Stimulated activated CD4-positive, alpha-beta T cell treated with anti-CD3 and anti-CD28 coated beads, TNF-alpha, amount 100 ng/mL, for 24 hours (primary cell): ENCODE data around the gene PNMA8C.
"Not testable (repeated sequence)": the region's sequence is repeated elsewhere in the genome, so short reads cannot be mapped to it uniquely, and the experiment has no call there.

Source experiments
- DNase-seq, 3 experiments: peaks; one replicate each; pipeline ENCODE4 v3.0.0-alpha.2; 2020; ENCODE audit warnings: low read depth in 3 of 3

PNMA8C gene

DNA sequence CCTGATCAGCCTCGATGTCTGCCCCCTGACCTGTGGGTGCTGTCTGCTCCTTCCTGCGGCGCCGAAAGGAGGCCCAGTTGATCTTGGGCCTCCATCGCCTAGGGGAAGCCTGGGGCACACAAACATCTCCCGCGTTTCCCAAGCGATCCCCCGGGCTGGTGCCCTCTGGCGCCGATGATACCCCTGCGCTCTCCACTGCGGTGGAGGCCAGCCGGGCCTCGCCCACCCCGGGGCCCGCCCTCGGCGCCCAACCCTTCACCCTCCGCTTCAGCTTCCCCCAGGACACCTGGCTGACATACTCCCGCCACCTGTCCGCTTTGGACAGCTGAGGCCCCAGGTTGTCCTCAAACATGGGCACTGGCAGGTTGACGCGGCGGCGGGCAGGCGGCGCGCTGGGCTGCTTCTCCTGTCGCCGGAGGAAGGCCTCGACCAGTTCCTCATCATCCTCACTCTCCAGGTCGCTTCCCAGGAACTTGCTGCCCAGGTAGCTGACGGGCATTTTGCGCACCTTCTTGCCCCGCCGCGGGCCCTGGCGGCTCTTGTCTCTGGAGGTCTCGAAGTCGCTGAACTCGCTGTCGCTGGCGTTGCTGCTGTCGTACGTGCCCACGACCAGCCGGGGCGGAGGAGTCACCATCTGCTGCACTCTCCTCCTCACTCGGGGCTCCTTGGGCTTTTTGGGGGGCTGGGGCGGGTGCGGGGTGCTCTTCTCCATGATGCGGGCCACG lies 16.6 kb downstream of the PNMA8C start:
- no peak for DNase-seq

DNA sequence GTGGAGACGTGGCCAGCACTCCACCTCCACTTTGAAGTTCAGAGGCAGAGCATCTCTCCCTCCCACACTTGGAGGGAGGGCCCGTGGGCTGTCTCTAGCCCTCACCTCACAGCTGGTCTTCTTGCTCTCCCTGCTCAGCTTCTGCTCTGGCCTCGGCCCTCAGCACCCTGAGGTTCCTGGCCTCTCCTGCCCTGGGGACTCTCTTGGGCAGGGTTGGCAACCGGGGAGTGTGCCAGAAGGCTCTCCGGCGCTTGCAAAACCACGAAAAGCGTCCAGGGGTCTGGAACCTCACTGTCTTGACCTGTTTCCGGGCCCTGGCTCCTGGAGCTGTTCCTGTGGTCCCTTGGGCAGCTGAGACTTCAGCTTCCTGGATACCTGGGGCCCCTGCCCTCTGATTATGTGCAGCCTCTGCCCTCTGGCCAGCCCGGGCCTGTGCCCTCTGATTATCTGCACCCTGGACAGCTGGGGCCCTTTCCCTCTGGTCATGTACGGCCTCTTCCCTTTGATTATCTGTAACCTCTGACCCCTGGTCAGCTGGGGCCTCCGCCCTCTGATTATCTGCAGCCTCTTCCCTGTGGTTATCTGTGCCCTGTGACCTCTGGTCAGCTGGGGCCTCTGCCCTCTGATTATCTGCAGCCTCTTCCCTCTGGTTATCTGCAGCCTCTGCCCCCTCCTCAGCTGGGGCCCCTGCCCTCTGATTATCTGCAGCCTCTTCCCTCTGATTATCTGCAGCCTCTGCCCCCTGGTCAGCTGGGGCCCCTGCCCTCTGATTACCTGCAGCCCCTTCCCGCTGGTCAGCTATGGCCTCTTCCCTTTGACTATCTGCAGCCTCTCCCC lies 17.4 kb downstream of the PNMA8C start:
- DNase-seq: no peak

DNA sequence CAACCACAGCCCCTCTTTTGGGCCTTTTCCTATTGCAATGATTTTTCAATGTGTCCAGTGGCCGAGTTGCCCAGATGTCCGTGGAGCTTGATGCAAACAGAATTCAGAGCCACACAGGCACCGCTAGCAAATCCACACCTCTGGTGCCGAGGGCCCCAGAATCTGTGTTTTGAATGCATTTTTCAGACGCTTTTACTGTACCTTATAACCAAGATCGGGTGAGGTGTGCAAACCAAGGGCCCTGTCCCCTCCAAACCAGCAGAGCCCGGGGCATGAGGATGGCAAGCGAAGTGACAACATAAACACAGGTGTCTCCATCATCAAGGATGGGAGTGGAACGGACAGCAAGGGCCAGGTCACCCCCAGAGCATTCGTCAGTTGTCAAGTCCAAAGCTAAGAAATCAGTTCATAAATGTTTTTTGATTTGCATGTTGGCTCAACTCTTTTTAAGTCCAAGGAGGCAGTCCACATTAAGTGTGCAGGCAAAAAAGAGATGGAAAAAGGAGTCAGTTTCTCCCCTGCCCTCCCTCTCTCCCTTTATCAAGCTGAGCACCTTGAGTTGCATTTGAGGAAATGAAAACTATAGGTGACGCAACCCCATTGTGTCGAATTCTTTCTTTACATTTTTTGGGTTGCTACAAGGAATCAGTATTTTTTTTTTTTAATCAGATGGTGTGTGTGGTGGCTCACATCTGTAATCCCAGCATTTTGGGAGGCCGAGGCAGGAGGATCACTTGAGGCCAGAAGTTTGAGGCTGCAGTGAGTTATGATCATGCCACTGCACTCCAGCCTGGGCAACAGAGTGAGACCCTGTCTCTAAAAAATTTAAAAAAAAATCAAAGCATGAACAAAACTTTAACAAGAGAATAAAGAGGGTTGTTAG lies 18.3 kb downstream of the PNMA8C start:
- DNase-seq: no peak

GRCh38 chr19:46409191-46409590 lies 19.5 kb downstream of the PNMA8C start:
- no peak for DNase-seq

DNA sequence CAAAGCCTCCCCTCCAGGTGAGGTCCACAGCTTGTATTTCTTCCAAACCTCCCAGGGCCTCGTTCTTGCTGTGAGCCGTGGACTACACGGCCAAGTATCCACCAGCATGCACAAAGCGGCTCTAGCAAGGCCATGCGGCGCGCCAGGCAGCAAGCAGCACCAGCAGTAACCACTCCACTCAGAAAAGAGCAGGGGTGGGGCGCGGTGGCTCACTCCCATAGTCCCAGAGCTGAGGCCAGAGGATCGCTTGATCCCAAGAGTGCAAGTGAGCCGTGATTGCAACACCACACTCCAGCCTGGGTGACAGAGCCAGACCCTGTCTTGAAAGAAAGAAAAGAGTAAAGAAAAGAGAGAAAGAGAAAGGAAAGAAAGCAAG lies 20.1 kb downstream of the PNMA8C start:
- no peak for DNase-seq

DNA sequence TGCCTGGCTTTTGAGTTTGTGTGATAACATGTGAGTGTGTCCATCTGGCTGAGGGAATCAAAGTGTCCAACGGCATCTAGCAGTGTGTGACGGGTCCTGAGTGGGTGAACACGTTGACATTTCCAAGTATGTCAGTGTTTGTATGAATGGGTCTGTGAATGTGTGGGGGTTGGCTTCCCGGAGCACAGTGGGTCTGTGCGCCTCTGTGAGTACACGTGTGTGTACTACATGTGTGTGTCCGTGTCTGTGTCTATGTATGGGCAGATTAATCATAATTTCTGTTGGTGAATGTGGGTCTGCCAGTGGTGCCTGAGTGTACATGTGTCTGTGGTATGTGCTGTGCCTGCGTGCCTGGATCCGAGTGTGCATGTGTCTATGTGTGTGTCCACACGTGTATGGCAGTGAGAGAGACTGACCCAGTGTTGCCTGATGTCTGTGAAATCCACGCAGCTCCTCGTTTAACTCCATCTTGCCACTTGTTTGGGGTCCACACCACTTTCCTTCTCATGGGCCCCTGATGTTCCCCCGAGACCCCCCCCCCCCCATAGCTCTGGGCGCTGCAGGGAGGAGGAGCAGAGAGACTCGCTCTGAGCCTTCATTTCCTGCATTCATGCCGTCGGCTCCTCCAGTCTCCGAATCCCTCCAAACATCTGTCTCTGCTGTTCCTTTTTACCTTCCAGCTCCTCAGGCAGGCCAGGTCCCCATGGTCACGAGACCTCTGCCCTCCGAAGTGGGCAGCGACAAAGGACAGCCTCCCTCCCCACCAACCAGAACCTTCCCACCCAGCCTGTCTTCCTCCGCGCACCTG lies 20.7 kb downstream of the PNMA8C start:
- no peak for DNase-seq

- DNase-seq: no peak
Observed at GRCh38 chr19:46406976-46407375, 21.8 kb downstream of the PNMA8C start.

DNA sequence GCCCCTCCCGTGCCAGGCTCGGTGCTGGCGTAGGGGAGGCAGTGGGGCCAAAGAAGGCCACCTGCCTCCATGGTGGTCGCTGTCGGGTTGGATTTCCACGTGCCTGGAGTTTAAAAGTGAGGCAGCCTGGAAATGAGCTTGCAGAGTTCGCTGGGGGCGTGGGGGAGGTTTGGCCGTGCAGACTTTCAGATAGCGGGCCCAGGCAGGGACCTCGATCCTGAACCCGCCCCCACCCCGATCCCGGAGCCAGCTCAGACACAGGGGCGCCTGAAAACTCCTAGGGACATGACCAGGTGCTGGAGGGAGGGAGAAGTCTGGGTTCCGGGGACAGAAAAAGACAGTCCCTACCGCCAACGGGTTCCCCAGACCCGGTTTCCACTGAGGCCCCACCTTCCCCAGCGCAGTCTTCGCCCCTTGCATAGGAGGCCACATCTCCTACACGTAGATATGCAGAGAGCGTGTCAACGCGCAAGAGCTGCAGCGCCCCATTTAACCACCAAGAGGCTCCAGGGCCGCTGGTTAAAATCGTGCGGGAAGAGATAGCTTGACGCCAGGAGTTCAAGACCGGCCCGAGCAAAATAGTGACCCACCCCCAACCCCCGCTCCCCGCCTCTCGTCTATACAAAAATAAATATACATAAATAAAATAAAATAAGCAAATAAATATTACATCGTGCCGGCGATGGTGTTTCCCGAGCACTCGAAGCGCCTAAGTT lies 23.8 kb downstream of the PNMA8C start:
- DNase-seq: no peak

DNA sequence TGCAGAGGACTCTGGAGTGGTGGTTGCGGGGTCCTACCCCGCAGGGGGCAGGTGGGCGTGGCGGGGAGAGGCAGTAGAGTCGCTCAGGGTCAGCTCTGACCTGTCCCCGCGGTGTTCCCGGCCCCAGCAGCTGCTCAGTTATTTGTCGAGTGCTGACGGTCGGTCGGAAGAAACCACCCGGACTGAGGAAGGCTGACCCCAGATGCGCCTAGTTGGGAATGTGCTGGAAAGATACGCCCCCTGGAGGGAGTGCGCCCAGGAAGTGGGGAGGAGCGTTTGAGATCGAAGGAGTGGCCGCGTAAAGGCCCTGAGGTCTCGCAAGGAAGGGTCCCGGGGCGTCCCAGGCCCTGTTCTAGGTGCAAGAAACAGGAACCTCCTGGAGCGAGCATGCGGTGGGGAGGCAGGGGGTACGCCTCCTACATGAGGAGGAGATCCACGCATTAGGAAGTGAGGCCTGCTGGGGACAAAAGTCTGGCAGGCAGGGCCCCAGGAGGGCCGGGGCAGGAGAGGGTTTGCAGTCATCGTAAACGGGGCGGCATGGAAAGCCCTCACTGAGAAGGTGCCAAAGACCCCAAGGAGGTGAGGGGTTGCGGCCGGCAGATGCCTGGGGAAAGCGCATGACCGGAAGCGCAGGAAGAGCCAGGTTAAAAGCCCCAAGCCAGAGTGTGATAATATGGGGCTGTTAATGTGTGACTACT lies 24.5 kb downstream of the PNMA8C start:
- no peak for DNase-seq

- no peak for DNase-seq
Observed at GRCh38 chr19:46402725-46403124, 26.0 kb downstream of the PNMA8C start.

DNA sequence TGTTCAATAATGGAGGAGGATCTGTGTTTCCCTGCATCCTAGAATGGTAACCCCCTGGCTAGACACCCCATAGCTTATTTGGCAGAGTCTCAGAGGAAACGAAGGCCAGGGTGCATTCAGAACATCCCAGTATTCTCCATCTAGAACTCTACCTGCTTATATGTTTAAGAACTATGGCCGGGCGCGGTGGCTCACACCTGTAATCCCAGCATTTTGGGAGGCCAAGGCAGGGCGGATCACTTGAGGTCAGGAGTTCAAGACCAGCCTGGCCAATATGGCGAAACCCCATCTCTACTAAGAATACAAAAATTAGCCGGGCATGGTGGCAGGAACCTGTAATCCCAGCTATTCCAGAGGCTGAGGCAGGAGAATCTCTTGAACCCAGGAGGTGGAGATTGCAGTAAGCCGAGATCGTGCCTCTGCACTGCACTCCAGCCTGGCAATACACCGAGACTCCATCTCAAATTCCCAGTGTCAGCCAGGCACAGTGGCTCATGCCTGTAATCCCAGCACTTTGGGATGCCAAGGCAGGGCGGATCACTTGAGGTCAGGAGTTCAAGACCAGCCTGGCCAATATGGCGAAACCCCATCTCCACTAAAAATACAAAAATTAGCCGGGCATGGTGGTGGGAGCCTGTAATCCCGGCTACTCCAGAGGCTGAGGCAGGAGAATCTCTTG lies 30.8 kb downstream of the PNMA8C start:
- not testable (repeated sequence) for DNase-seq

DNA sequence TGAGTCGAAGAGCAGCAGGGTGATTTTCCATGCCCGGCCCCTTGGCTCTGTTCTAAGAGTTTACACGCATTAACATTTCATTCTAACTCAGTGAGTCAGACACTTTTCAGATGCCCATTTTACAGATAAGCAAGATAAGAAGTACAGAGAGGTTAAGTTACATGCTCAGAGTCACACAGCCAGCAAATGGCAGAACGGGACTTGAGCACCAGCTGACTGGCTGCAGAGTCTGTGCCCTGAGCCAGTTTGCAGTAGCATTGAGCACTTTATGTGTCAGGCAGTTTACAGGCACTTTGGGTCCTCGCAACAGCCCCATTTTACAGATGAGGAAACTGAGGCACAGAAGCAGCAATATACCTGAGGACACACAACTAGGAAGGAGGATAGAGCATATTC lies 34.3 kb downstream of the PNMA8C start:
- DNase-seq: no peak

DNA sequence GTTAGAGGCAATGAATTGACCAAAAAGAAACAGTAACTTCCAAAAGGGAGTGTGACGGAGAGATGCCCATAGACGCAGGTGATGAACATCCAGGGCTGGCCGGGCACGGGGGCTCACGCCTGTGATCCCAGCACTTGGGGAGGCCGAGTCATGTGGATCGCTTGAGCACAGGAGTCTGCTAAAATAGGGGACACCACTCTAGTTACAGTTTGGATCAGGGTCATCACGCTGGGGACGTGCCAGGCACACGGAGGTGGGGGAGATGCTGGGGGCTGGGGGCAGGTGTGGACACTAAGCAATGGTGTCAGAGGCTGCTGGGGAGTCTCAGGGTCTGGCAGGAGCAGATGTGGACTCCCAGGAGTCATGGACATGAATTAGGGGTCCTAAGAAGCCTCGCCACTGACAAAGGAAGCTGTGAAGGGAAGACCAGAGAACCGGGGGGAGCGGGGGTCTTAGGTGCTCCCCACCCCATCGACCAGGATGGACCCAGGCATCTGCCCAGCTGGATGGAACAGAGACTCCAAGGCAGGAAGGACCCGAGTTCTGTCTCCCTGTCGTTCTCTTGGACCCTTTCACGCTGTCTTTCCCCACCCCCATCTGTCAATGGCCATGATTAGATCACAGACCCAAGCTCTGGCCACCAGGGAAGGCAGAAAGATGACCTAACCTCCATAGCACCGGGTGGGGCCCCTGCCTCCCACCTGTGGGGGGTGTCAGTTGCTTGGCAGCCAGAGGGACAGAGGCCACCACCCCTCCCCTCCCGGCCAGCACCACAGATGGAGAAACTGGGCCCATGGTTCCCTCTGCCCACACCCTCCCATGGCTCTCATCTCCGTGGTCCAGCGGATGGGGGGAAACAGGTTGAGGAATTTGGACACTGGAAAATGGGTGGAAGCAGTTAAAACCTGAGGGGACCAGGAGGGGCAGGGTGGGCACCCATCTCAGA lies 35.0 kb downstream of the PNMA8C start:
- DNase-seq: no peak

GRCh38 chr19:46392837-46393236 lies 35.9 kb downstream of the PNMA8C start:
- DNase-seq: no peak

GRCh38 chr19:46392252-46392801 lies 36.4 kb downstream of the PNMA8C start:
- no peak for DNase-seq

DNA sequence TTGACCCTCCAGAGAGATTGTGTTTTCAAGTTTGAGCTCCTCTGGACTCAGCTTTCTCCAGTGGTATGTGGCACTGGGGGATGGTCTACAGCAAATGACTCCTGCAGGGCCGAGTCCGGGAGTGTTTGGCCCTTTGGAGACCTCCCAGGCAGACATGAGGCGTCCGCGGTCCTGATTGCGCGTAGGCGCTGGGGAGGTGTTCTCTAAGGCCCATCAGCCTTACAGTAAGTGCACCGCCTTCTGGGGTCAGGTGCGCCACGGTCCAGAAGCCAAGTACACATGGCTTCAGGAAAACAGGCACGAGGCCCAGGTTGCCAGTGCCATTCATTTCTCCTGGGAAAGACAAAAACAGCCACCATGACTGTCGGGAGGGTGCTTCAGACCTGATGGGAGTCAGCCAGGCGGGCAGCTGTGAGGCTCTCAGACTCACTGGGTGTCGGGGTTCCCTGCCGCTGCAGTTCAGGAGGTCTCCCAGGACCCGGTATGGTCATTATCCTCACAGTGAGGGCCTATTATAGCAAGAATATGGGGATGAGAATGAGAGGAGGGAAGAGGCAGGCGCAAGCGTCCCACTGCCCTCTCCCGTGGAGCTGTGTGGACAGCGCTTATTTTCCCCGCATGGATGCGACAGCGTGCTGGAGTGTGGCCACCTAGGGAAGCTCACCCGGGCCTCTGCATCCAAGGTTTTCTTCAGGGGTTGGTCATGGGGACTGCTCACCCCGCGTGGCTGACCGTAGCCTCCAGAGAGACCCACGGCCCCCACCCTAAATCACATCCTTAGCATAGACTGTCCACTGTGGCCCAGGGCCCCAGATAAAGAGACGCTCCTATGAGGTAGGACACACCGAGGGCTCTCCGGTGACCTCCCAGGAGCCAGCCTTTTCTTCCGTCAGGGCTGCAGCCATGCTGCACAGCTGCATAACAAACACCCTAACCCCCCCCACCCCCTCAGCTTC lies 37.2 kb downstream of the PNMA8C start:
- DNase-seq: no peak

DNA sequence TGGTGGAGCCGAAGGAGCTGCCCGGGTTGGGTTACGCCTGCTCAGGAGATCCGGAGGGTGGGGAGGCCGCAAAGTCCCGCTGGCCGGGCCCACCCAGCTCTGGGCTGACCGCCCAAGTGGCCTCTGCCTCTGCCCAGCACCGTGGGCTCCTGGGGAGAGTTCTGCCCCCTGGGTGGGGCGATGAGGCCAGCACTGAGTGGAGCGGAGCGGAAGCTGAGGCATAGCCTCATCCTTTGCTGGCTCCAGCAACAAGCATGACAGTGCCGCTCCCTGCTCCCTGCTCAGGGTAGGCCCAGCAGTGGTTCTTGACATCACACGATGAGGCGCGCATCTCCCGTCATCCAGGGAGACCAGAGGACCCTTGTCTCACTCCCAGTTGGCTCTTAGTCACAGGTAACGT lies 37.9 kb downstream of the PNMA8C start:
- no peak for DNase-seq
